SU-DHL-6 (cell line): ENCODE data around the gene PRR33.

Source experiments
- H2AFZ ChIP-seq: fragments of 200-600 bp; sonication (generic); 2 replicates; pipeline ENCODE4 v1.6.1; 2014; ENCODE audit warnings: low read depth, mild to moderate bottlenecking, moderate library complexity, mixed read lengths, antibody characterized with exemption, low read length; ENCODE audit not compliant: severe bottlenecking
- H3F3A ChIP-seq: fragments of 200-600 bp; shearing (Covaris generic); 2 replicates; pipeline ENCODE4 v1.6.0; 2016; ENCODE audit warnings: antibody characterized with exemption, mild to moderate bottlenecking; ENCODE audit not compliant: insufficient read depth
- H3K27ac ChIP-seq: fragments of 200-600 bp; sonication (generic); 2 replicates; pipeline ENCODE4 v1.5.1; 2016; ENCODE audit warnings: low read depth, mild to moderate bottlenecking, low read length, moderate library complexity, mixed read lengths
- H3K27me3 ChIP-seq: fragments of 200-600 bp; sonication (generic), shearing (Covaris generic); 2 replicates; pipeline ENCODE4 v1.6.0; 2014; ENCODE audit warnings: mild to moderate bottlenecking, low read length
- H3K36me3 ChIP-seq: fragments of 200-600 bp; sonication (generic); 2 replicates; pipeline ENCODE4 v1.6.1; 2014; ENCODE audit warnings: mild to moderate bottlenecking, low read length, mixed read lengths
- H3K4me2 ChIP-seq: fragments of 300-600, 200-600 bp; shearing (Covaris generic), sonication (generic); 2 replicates; pipeline ENCODE4 v1.6.0; 2014; ENCODE audit warnings: low read length, low read depth, mild to moderate bottlenecking; ENCODE audit not compliant: poor library complexity, severe bottlenecking
- H3K4me3 ChIP-seq: fragments of 200-600 bp; sonication (generic); 2 replicates; pipeline ENCODE4 v1.5.1; 2014; ENCODE audit warnings: antibody characterized with exemption, low read length, mild to moderate bottlenecking, mixed read lengths; ENCODE audit not compliant: insufficient read depth, poor library complexity, severe bottlenecking
- H3K79me2 ChIP-seq: fragments of 200-600 bp; sonication (generic); 2 replicates; pipeline ENCODE4 v1.6.1; 2014; ENCODE audit warnings: mild to moderate bottlenecking, low read length, moderate library complexity; ENCODE audit not compliant: insufficient read depth
- H3K9ac ChIP-seq: fragments of 200-600 bp; sonication (generic); 2 replicates; pipeline ENCODE4 v1.7.0; 2014; ENCODE audit warnings: mild to moderate bottlenecking, low read length
- H3K9me2 ChIP-seq: fragments of 200-600 bp; sonication (generic); replicated peaks from 2 replicates; pipeline ENCODE4 v1.6.1; 2014; ENCODE audit warnings: low read length; ENCODE audit not compliant: insufficient read depth
- H3K9me3 ChIP-seq: fragments of 200-600 bp; sonication (generic); 2 replicates; pipeline ENCODE4 v1.6.1; 2014; ENCODE audit warnings: low read length, mixed read lengths; ENCODE audit not compliant: insufficient read depth
- H4K20me1 ChIP-seq: fragments of 200-600 bp; sonication (generic); 2 replicates; pipeline ENCODE4 v1.6.1; 2014; ENCODE audit warnings: low read depth, mild to moderate bottlenecking, antibody characterized with exemption, low read length, moderate library complexity, mixed read lengths
- EZH2phosphoT487 ChIP-seq: fragments of 200-600 bp; sonication (generic), shearing (Covaris generic); conservative IDR thresholded peaks from 2 replicates; pipeline ENCODE4 v1.6.1; 2018; ENCODE audit warnings: mild to moderate bottlenecking, antibody characterized with exemption, low read length, moderate library complexity, mixed read lengths
- TF ChIP-seq, protein P1 (sequence below): fragments of 200-600 bp; sonication (generic); IDR thresholded peaks from one replicate; pipeline ENCODE4 v1.5.1; 2017; ENCODE audit warnings: antibody characterized with exemption, mild to moderate bottlenecking, low read length, moderate library complexity; ENCODE audit not compliant: insufficient read depth, poor library complexity, severe bottlenecking

The PRR33 gene

DNA sequence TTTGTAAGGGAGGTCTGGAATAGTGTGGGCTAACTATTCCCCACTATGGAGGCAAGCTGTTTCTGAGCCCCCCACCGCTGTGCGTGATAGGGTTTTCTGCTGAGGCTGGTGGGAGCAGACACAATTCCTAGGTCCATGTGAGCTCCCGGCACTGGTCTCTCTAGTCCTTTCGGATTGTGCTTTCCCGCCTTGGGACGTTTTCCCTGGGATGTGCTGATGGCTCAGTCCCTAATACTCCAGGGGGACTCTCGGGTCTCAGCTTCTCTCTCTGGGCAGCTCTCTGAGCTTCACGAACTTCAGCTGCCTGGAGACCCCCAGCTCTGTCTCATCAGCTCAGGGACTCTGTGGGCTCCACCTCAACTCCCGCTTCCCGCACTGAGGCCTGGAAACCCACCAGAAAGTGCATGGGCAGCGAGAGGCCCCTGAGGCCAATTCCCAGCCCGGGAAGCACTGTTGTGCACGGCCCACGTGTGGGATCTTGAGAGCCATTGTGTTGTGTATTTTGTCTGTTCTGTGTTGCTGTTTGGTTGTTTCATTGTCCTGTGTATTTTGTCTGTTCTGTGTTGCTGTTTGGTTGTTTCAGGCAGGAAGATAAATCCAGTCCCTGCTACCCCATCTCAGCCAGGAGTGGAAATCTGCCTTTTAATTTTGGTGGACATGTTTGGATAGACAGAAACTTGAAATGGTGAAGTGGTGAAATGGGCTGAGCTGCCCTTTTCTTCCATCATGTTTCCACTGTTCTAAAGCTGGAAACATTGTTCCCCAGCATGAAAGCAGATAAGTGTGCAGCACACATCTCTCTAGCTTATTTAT, 15.1 kb upstream of the PRR33 start:
- TF ChIP-seq, protein P1, sequence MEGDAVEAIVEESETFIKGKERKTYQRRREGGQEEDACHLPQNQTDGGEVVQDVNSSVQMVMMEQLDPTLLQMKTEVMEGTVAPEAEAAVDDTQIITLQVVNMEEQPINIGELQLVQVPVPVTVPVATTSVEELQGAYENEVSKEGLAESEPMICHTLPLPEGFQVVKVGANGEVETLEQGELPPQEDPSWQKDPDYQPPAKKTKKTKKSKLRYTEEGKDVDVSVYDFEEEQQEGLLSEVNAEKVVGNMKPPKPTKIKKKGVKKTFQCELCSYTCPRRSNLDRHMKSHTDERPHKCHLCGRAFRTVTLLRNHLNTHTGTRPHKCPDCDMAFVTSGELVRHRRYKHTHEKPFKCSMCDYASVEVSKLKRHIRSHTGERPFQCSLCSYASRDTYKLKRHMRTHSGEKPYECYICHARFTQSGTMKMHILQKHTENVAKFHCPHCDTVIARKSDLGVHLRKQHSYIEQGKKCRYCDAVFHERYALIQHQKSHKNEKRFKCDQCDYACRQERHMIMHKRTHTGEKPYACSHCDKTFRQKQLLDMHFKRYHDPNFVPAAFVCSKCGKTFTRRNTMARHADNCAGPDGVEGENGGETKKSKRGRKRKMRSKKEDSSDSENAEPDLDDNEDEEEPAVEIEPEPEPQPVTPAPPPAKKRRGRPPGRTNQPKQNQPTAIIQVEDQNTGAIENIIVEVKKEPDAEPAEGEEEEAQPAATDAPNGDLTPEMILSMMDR, result no peak
- no peak for TF ChIP-seq EZH2phosphoT487
- H2AFZ ChIP-seq, result no peak overlapping the region

DNA sequence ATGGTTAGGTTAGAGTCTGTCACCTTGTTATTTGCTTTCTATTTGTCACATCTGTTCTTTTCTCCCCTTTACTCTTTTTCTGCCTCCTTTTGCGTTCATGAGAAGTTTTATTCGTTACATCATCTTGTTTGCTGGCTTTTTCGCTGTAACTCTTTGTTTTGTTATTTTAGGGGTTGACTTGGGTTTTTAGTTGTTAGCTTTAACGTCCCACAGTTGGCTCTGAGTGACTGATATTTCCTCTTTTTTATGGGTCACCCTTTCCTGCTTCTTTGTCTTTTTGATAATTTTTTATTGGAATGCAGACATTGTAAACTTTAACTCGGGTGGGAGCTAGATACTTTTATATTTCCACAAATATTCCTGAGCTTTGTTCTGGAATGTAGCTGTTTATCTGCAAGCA, 14.5 kb upstream of the PRR33 start:
- no peak overlapping the region for H3K4me3 ChIP-seq
- TF ChIP-seq EZH2phosphoT487, result no peak
- TF ChIP-seq, protein P1, result no peak
- H3K4me2 ChIP-seq, result no peak overlapping the region
- no peak overlapping the region for H3K9ac ChIP-seq
- no peaks in the 10 kb centered on the region for H3K79me2 ChIP-seq
- no peaks in the 10 kb centered on the region for H3K9me3 ChIP-seq
- H3K36me3 ChIP-seq, result no peaks in the 10 kb centered on the region
- H3K27me3 ChIP-seq, result no peaks in the 10 kb centered on the region
- H2AFZ ChIP-seq, result no peak overlapping the region
- no peaks in the 10 kb centered on the region for H3F3A ChIP-seq
- no peaks in the 10 kb centered on the region for H4K20me1 ChIP-seq
- no peaks in the 10 kb centered on the region for H3K9me2 ChIP-seq
- H3K27ac ChIP-seq, result no peak overlapping the region

More for the DNA sequence above, 15.1 kb upstream of the PRR33 start:
- H3K9me2 ChIP-seq, result no peaks in the 10 kb centered on the region
- H3K9me3 ChIP-seq, result no peaks in the 10 kb centered on the region
- H3K36me3 ChIP-seq, result no peaks in the 10 kb centered on the region
- no peaks in the 10 kb centered on the region for H3K27me3 ChIP-seq
- H3K4me2 ChIP-seq, result no peak overlapping the region
- no peaks in the 10 kb centered on the region for H3F3A ChIP-seq
- H3K27ac ChIP-seq, result no peak overlapping the region
- H3K4me3 ChIP-seq, result no peak overlapping the region
- H3K79me2 ChIP-seq, result no peaks in the 10 kb centered on the region
- H3K9ac ChIP-seq, result no peak overlapping the region
- no peaks in the 10 kb centered on the region for H4K20me1 ChIP-seq

DNA sequence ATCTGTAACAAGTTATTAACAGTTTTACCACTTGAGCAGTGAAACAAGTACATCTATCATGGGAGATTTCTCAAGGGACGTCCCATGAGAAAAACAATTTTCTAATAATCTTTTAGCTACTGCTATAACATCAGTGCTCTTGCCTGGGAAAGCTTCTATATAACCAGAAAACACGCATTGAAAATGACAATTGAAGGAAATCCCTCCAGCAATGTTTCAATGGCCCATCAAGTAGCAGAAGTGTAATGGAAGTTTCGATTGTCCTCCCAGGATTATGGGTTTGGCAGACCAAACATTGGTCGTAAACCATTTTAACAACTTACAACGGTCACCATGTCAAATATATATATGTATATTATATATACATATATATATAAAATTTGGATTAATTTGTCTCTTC, 8.0 kb upstream of the PRR33 start:
- no peak for TF ChIP-seq EZH2phosphoT487
- TF ChIP-seq, protein P1, result no peak
- H4K20me1 ChIP-seq, result no peaks in the 10 kb centered on the region
- H3K27me3 ChIP-seq, result no peaks in the 10 kb centered on the region
- H3F3A ChIP-seq, result no peaks in the 10 kb centered on the region
- H2AFZ ChIP-seq, result no peak overlapping the region
- no peak overlapping the region for H3K4me3 ChIP-seq
- H3K27ac ChIP-seq, result no peak overlapping the region
- H3K9me2 ChIP-seq, result no peaks in the 10 kb centered on the region
- H3K4me2 ChIP-seq, result no peak overlapping the region
- no peak overlapping the region for H3K9ac ChIP-seq
- no peaks in the 10 kb centered on the region for H3K36me3 ChIP-seq
- H3K9me3 ChIP-seq, result no peaks in the 10 kb centered on the region
- no peaks in the 10 kb centered on the region for H3K79me2 ChIP-seq
